22Rv1 (cell line): Measurements from ENCODE around the gene IGF1R.

Source experiments
- ZFX ChIP-seq: fragments of 450-650 bp; IDR thresholded peaks from 2 replicates; pipeline ENCODE4 v1.6.1; 2017; ENCODE audit warnings: antibody characterized with exemption, borderline replicate concordance
- TF ChIP-seq, protein P1 (sequence below): fragments of 450-650 bp; IDR thresholded peaks from 2 replicates; pipeline ENCODE4 v1.5.1; 2017; ENCODE audit warnings: mild to moderate bottlenecking

DNA sequence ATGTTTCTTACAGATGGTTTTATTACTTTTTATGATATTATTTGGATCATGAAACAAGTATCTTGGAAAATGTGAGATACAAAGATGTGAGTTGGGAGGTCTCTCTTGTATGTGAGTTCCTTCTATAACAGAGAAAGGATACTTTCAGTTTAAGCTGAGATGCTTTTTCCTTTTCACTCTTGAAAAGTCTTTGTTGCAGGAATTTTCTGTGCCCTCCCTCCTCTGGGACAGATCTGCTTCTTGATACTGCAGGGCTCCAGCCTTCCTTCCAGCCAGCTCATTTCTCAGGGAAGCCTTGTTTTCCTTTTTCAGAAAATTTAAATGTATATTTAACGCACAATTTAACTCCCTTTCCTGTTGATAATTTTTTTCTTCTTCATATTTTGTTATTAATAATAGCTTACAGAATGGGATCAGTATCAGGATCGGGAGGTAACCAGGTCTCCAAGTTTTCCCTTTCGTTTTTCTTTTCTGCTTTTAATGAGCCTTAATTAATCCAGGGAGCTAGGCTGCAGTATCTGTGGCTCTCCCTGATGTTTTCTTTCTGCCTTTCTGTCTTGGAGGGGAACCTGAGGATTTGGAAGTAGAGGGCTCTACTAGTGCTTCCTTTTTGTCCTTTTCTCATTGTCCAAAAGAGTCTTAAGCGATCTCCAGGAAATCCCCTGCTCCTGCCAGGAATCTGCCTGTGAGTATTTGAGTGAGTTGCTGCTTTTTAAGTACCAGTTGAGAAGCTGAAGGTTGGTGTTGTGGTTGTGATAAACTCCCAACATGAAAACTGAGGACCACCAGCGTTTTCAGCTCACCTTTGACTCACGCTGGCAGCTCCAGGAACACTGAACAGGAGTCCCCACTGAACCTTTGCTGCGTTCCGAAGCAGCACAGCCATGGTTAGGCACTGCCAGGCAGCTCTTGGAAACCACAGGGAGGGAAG is 105.7 kb downstream of the IGF1R start:
- TF ChIP-seq, protein P1, sequence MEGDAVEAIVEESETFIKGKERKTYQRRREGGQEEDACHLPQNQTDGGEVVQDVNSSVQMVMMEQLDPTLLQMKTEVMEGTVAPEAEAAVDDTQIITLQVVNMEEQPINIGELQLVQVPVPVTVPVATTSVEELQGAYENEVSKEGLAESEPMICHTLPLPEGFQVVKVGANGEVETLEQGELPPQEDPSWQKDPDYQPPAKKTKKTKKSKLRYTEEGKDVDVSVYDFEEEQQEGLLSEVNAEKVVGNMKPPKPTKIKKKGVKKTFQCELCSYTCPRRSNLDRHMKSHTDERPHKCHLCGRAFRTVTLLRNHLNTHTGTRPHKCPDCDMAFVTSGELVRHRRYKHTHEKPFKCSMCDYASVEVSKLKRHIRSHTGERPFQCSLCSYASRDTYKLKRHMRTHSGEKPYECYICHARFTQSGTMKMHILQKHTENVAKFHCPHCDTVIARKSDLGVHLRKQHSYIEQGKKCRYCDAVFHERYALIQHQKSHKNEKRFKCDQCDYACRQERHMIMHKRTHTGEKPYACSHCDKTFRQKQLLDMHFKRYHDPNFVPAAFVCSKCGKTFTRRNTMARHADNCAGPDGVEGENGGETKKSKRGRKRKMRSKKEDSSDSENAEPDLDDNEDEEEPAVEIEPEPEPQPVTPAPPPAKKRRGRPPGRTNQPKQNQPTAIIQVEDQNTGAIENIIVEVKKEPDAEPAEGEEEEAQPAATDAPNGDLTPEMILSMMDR: no peak
- TF ChIP-seq ZFX: no peak
